ENCODE measurements around the gene SAPCD2.

Gene SAPCD2

DNA sequence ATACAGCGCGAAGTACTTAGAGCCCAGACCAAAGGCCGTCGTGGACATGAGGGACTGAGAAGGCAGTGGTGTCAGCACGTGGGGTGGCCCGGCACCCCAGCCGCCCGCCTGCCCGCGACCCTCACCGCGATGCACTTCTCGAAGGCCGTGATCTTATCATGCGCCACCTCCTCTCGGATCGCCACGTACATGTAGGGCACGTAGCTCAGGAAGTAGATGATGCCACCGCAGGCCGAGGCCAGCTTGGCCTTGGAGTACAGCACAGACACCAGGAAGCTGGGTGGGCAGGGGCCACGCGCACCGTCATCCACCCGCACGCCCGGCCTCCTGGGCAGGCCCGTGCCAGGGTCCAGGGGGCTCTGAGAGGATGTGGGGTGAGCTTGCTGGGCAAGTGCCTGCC, 53.3 kb downstream of the SAPCD2 start:
- DNase-seq (ENCODE audit: low spot score): no peak

DNA sequence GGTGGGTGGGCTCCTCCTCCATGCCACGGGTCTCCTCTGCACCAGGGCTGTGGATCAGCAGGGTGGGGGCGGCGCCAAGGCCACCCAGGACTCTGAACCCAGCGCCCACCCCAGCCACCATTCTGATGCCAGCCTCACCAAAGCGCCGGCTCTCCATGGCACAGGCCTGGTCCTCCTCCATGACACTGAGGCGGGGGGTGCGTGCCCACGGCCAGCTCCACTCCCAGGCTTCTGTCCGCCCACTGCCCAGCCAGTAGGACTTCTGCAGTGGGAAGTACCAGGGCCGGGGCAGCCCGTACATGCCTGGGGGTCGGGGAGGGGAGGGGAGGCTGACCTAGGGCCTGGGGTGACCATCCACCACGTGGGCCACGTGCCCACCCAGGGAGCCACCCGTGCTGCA, 53.9 kb downstream of the SAPCD2 start:
- DNase-seq (ENCODE audit: low spot score): no peak

GRCh38 chr9:137015976-137016375, 54.4 kb downstream of the SAPCD2 start:
- DNase-seq (ENCODE audit: low spot score): no peak

DNA sequence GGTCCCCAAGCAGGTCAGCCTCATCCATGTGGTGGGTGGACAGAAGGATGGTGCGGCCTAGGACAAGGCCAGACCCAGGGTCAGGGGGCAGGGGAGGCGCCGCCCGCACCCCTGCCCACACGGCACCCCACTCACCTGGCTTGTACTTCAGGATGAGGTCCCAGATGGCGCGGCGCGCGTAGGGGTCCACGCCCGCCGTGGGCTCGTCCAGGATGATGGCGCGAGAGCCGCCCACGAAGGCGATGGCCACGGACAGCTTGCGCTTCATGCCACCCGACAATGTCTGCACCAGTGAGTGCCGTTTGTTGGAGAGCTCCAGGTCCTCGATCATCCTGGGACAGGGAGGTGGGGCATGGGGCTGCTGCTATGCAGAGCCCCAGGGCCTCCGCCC, 54.8 kb downstream of the SAPCD2 start:
- DNase-seq (ENCODE audit: low spot score): no peak

- DNase-seq (ENCODE audit: low spot score): no peak
These were observed 55.4 kb downstream of the SAPCD2 start for GRCh38 chr9:137014776-137015539.

DNA sequence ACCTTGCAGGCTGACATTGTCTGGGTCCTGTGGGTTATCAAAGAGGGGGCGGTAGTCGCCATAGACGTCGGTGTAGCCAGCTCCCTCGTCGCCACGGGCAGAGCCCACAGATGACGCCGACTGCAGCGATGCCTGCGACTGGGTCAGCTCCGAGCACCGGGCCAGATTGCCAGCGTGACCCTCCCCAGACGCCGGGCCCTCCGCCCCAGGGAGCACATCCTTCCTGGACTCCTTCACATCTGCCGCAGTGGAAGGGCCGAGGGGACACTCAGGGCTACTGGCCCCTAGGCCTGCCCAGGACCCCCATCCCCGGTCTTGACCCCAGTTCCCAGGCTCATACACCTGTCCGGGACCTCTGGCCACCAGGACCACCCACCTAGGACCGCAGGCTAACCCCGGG, 56.2 kb downstream of the SAPCD2 start:
- DNase-seq (ENCODE audit: low spot score): no peak

- DNase-seq (ENCODE audit: low spot score): no peak
These were observed 56.8 kb downstream of the SAPCD2 start for GRCh38 chr9:137013571-137013940.

- DNase-seq (ENCODE audit: low spot score): no peak
These were observed 57.4 kb downstream of the SAPCD2 start for GRCh38 chr9:137012694-137013570.
